H4 (cell line): ENCODE results near the gene WDR55. TPM values are rescaled to one million over a fixed set of nuclear protein-coding genes. Genes with fewer than 3 reads are reported as not detected.
"Not testable (repeated sequence)": the region's sequence is repeated elsewhere in the genome, so short reads cannot be mapped to it uniquely, and the experiment has no call there.

Source experiments
- DNase-seq: peaks from one replicate; pipeline ENCODE4 v3.0.0-alpha.2; 2015; ENCODE audit warnings: low spot score
- total RNA-seq: library from RNA; depleted of rRNA; stranded (reverse); fragments of >200 nt; shearing (Covaris generic); gene quantifications from 2 replicates; pipeline ENCODE4 v1.2.3, GENCODE V29; 2014; rRNA removed

WDR55 gene
- total RNA-seq, 1 experiment from 2014 or later: 13.7 TPM

DNA sequence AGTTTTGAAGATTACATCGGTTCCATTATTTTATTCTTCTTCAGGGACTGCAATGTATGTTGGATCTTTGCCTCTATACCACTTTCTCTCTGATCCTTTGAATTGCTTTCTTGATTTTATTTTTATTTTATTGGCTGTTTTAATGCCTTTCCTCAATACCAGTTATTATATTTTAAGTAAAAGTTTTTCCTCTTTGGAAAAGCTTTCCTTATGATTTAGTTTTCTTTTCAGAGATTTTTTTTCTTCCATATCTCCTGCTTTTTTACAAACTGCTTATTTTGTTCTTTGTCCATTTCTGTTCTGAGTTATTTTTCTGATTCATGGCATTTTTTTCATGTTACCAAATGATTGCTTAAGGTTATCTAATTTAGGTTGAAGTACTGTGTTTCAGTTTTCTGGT, 47.1 kb downstream of the WDR55 start:
- DNase-seq: no peak

DNA sequence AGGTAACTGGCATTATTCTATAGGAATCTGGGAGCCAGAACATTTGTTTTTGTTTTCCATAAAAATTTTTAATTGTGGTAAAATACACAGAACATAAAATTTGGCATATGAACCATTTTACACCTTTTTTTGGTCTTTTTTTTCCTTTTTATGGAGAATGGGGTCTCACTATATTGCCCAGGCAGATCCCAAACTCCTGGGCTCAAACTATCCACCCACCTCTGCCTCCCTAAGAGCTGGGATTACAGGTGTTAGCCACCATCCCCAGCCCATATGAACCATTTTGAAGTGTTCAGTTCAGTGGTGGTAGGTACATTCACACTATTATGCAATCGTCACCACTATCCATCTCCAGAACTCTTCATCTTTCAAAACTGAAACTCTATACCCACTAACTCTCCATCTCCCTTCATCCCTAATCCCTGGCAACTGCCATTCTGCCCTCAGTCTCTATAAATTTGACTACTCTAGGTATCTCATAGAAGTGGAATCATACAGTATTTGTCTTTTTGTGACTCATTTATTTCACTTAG, 48.9 kb downstream of the WDR55 start:
- DNase-seq: no peak

GRCh38 chr5:140716238-140716637, 51.5 kb downstream of the WDR55 start:
- not testable (repeated sequence) for DNase-seq

GRCh38 chr5:140718266-140718592, 53.5 kb downstream of the WDR55 start:
- no peak for DNase-seq

DNA sequence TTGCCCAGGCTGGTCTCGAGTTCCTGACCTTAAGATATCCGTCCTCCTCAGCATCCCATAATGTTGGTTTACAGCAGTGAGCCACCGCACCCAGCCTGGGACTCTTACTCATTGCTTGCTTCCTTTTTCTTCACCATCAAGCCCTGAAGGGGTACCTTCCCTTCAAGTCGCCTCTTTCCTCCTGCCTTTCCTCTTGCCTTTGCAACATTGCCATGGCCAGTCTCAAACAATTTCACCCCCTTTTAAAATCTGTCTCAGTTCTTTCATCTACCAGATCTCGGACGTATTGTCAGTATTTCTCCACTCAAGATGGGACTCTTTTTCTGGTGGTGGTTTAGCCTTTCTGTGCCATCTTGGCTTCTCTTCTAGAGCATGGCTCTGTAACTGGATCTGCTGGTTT, 56.0 kb downstream of the WDR55 start:
- peak; percentile 21 for DNase-seq

GRCh38 chr5:140721395-140721794, 56.7 kb downstream of the WDR55 start:
- not testable (repeated sequence) for DNase-seq

Other genes starting within 250 kb of the WDR55 start
- gene EIF4EBP3, start 117.2 kb upstream of the WDR55 start, total RNA-seq: not detected in 2 replicates
- 64.6 and 72.6 TPM in 2 replicates for gene SRA1, start 107.4 kb upstream of the WDR55 start, total RNA-seq
- 2.8 and 9.3 TPM in 2 replicates for gene APBB3, start 100.3 kb upstream of the WDR55 start, total RNA-seq
- 22.2 and 39.9 TPM in 2 replicates for gene SLC35A4, start 100.1 kb upstream of the WDR55 start, total RNA-seq
- not detected in 2 replicates for gene CD14, start 31.7 kb upstream of the WDR55 start, total RNA-seq
- 9.6 and 15.9 TPM in 2 replicates for gene TMCO6, start 25.5 kb upstream of the WDR55 start, total RNA-seq
- 65.7 and 99.6 TPM in 2 replicates for gene NDUFA2, start 17.3 kb upstream of the WDR55 start, total RNA-seq
- gene IK, start 17.1 kb upstream of the WDR55 start, total RNA-seq: 72.9 and 98.1 TPM in 2 replicates
- 0.37 TPM in 1 of 2 replicates, not detected in the other for gene DND1, start 8.7 kb downstream of the WDR55 start, total RNA-seq
- gene HARS1, start 26.5 kb downstream of the WDR55 start, total RNA-seq: 52.1 and 53.6 TPM in 2 replicates
- 49.2 and 52.6 TPM in 2 replicates for gene HARS2, start 26.6 kb downstream of the WDR55 start, total RNA-seq
- gene ZMAT2, start 35.5 kb downstream of the WDR55 start, total RNA-seq: 73.5 and 95.8 TPM in 2 replicates
- gene PCDHA1, start 121.2 kb downstream of the WDR55 start, total RNA-seq: 0.45 and 0.56 TPM in 2 replicates
- 0.72 and 0.82 TPM in 2 replicates for gene PCDHA2, start 129.9 kb downstream of the WDR55 start, total RNA-seq
- gene PCDHA3, start 136.2 kb downstream of the WDR55 start, total RNA-seq: 4.5 and 4.7 TPM in 2 replicates
- gene PCDHA4, start 142.2 kb downstream of the WDR55 start, total RNA-seq: 0.02 and 0.04 TPM in 2 replicates
- 0.25 and 1.1 TPM in 2 replicates for gene PCDHA5, start 156.7 kb downstream of the WDR55 start, total RNA-seq
- gene PCDHA6, start 163.1 kb downstream of the WDR55 start, total RNA-seq: 0.06 TPM in 1 of 2 replicates, not detected in the other
- 0.04 and 0.06 TPM in 2 replicates for gene PCDHA7, start 169.4 kb downstream of the WDR55 start, total RNA-seq
- gene PCDHA8, start 176.3 kb downstream of the WDR55 start, total RNA-seq: 0.04 and 0.17 TPM in 2 replicates
- 0.08 TPM in 1 of 2 replicates, not detected in the other for gene PCDHA9, start 183.5 kb downstream of the WDR55 start, total RNA-seq
- 0.02 and 0.08 TPM in 2 replicates for gene PCDHA10, start 191.0 kb downstream of the WDR55 start, total RNA-seq
- gene PCDHA11, start 204.1 kb downstream of the WDR55 start, total RNA-seq: 5.0 and 7.7 TPM in 2 replicates
- 0.21 and 0.60 TPM in 2 replicates for gene PCDHA12, start 210.4 kb downstream of the WDR55 start, total RNA-seq
- 0.41 and 0.50 TPM in 2 replicates for gene PCDHA13, start 217.2 kb downstream of the WDR55 start, total RNA-seq